Left kidney (tissue), 2 donors: Measurements from ENCODE around the gene SYT8. TPM values are rescaled to one million over a fixed set of nuclear protein-coding genes. Genes with fewer than 3 reads are reported as not detected.
"Not testable (repeated sequence)": the region's sequence is repeated elsewhere in the genome, so short reads cannot be mapped to it uniquely, and the experiment has no call there.

ENCODE experiments used
- DNase-seq: peaks from one replicate; pipeline ENCODE4 v3.0.0-alpha.2; 2013
- polyA plus RNA-seq: library from polyadenylated mRNA; unstranded; fragments of 120-200 nt; gene quantifications from one replicate; pipeline ENCODE4 v1.2.1, GENCODE V29; 2013; ENCODE audit not compliant: insufficient read length

SYT8 gene
- polyA plus RNA-seq, 1 donor: 0.18 TPM

GRCh38 chr11:1886551-1886950 lies 51.8 kb downstream of the SYT8 start:
- DNase-seq: not testable (repeated sequence)

Other genes starting within 250 kb of the SYT8 start
- 0.35 TPM for gene KRTAP5-1, start 249.7 kb upstream of the SYT8 start, polyA plus RNA-seq
- not detected for gene KRTAP5-2, start 236.7 kb upstream of the SYT8 start, polyA plus RNA-seq
- gene KRTAP5-3, start 226.5 kb upstream of the SYT8 start, polyA plus RNA-seq: not detected
- gene KRTAP5-4, start 212.9 kb upstream of the SYT8 start, polyA plus RNA-seq: not detected
- not detected for gene KRTAP5-5, start 205.2 kb upstream of the SYT8 start, polyA plus RNA-seq
- not detected for gene KRTAP5-6, start 137.8 kb upstream of the SYT8 start, polyA plus RNA-seq
- 0.22 TPM for gene IFITM10, start 84.4 kb upstream of the SYT8 start, polyA plus RNA-seq
- 198 TPM for gene CTSD, start 71.1 kb upstream of the SYT8 start, polyA plus RNA-seq
- 0.32 TPM for gene TNNI2, start 4.0 kb downstream of the SYT8 start, polyA plus RNA-seq
- gene LSP1, start 18.1 kb downstream of the SYT8 start, polyA plus RNA-seq: 1.8 TPM
- gene PRR33, start 56.9 kb downstream of the SYT8 start, polyA plus RNA-seq: 0.08 TPM
- gene TNNT3, start 84.7 kb downstream of the SYT8 start, polyA plus RNA-seq: 8.2 TPM
- 33.6 TPM for gene MRPL23, start 112.3 kb downstream of the SYT8 start, polyA plus RNA-seq
- 2,033 TPM for gene H19, start 162.9 kb downstream of the SYT8 start, polyA plus RNA-seq